ENCODE measurements around the gene KRT13.

The KRT13 gene

GRCh38 chr17:41480581-41480980 is 24.8 kb downstream of the KRT13 start:
- H3K4me3 ChIP-seq (ENCODE audit: low read depth, low read length): no peak overlapping the region
- DNase-seq (ENCODE audit: low read depth): no peak
- TF ChIP-seq CTCF (IDR thresholded peaks at IDR 0.05; ENCODE audit: insufficient read depth, low read depth, low read length, missing control alignments): no peak

- no peak overlapping the region for H3K4me3 ChIP-seq (ENCODE audit: low read depth, low read length)
- no peak for TF ChIP-seq CTCF (IDR thresholded peaks at IDR 0.05; ENCODE audit: insufficient read depth, low read depth, low read length, missing control alignments)
- no peak for DNase-seq (ENCODE audit: low read depth)
These were observed 25.3 kb downstream of the KRT13 start for GRCh38 chr17:41480136-41480535.

GRCh38 chr17:41478237-41478636 is 27.2 kb downstream of the KRT13 start:
- H3K4me3 ChIP-seq (ENCODE audit: low read depth, low read length): no peak overlapping the region
- no peak for DNase-seq (ENCODE audit: low read depth)
- no peak for TF ChIP-seq CTCF (IDR thresholded peaks at IDR 0.05; ENCODE audit: insufficient read depth, low read depth, low read length, missing control alignments)

- TF ChIP-seq CTCF (IDR thresholded peaks at IDR 0.05; ENCODE audit: insufficient read depth, low read depth, low read length, missing control alignments): no peak
- H3K4me3 ChIP-seq (ENCODE audit: low read depth, low read length): no peak overlapping the region
- no peak for DNase-seq (ENCODE audit: low read depth)
These were observed 28.3 kb downstream of the KRT13 start for GRCh38 chr17:41476866-41477815.

GRCh38 chr17:41475421-41475820 is 30.0 kb downstream of the KRT13 start:
- H3K4me3 ChIP-seq (ENCODE audit: low read depth, low read length): no peak overlapping the region
- TF ChIP-seq CTCF (IDR thresholded peaks at IDR 0.05; ENCODE audit: insufficient read depth, low read depth, low read length, missing control alignments): no peak
- DNase-seq (ENCODE audit: low read depth): no peak

GRCh38 chr17:41474863-41475262 is 30.5 kb downstream of the KRT13 start:
- no peak overlapping the region for H3K4me3 ChIP-seq (ENCODE audit: low read depth, low read length)

More at GRCh38 chr17:41474863-41475262, 30.5 kb downstream of the KRT13 start:
- no peak for DNase-seq (ENCODE audit: low read depth)
- no peak for TF ChIP-seq CTCF (IDR thresholded peaks at IDR 0.05; ENCODE audit: insufficient read depth, low read depth, low read length, missing control alignments)
